HepG2 (cell line): ENCODE measurements around the gene FAT2.

Source experiments
- FOXM1 ChIP-seq: sonication (generic); formaldehyde crosslinking; IDR thresholded peaks from 2 replicates; pipeline ENCODE4 v1.5.0; 2020; ENCODE audit warnings: missing genetic modification reagents
- NKX3-1 ChIP-seq: sonication (generic); formaldehyde crosslinking; IDR thresholded peaks from 2 replicates; pipeline ENCODE4 v1.5.0; 2020; ENCODE audit warnings: missing genetic modification reagents
- POLR2AphosphoS5 ChIP-seq: IDR thresholded peaks from 2 replicates; pipeline ENCODE4 v1.6.1; 2012; ENCODE audit warnings: low read depth, low read length
- PRDM15 ChIP-seq: sonication (generic); formaldehyde crosslinking; IDR thresholded peaks from 2 replicates; pipeline ENCODE4 v1.4.0; 2020; ENCODE audit warnings: missing genetic modification reagents
- ZBTB1 ChIP-seq: sonication (generic); formaldehyde crosslinking; IDR thresholded peaks from 2 replicates; pipeline ENCODE4 v1.4.0; 2020; ENCODE audit warnings: missing genetic modification reagents, borderline replicate concordance
- ZBTB4 ChIP-seq: sonication (generic); formaldehyde crosslinking; IDR thresholded peaks from 2 replicates; pipeline ENCODE4 v1.4.0; 2020; ENCODE audit warnings: missing genetic modification reagents, mild to moderate bottlenecking, borderline replicate concordance
- ZNF563 ChIP-seq: sonication (generic); formaldehyde crosslinking; IDR thresholded peaks from 2 replicates; pipeline ENCODE4 v1.8.0; 2022; ENCODE audit warnings: mild to moderate bottlenecking, moderate library complexity, missing genetic modification reagents

GRCh38 chr5:151608522-151608921 lies 17.4 kb upstream of the FAT2 start:
- TF ChIP-seq PRDM15 (CRISPR knock-in tag): no peak
- no peak for TF ChIP-seq NKX3-1 (CRISPR knock-in tag)
- TF ChIP-seq ZNF563: no peak
- no peak for TF ChIP-seq ZBTB4 (CRISPR knock-in tag)
- TF ChIP-seq POLR2AphosphoS5: no peak
- no peak for TF ChIP-seq ZBTB1 (CRISPR knock-in tag)
- no peak for TF ChIP-seq FOXM1 (CRISPR knock-in tag)
